HCT116 (cell line): Measurements from ENCODE around the gene SHCBP1L. TPM values are rescaled to one million over a fixed set of nuclear protein-coding genes. Genes with fewer than 3 reads are reported as not detected.

Source experiments
- ATAC-seq: fragments of 200-7000 bp; cut with Tn5 transposase; 2 replicates; pipeline ENCODE4 v1.9.1; 2020; ENCODE audit warnings: mild to moderate bottlenecking, moderate library complexity
- BruUV-seq: library from RNA; stranded (reverse); fragments of 400-500 nt; replicated peaks from 2 replicates; lab custom pipeline; 2021; lab: Mats Ljungman, UMichigan
- CTCF ChIA-PET: fragments of 300-600 bp; sonication (Branson Sonifier 250); formaldehyde crosslinking; loops from one replicate; lab custom pipeline; 2021; ENCODE audit warnings: antibody characterized with exemption; lab: Charles Lee
- POLR2A ChIA-PET: fragments of 300-600, 350-600 bp; sonication (Branson Sonifier 250); formaldehyde crosslinking; loops from one replicate; lab custom pipeline; 2021; ENCODE audit warnings: antibody characterized with exemption; lab: Charles Lee
- RAD21 ChIA-PET, 2 experiments: fragments of 300-600 bp; sonication (Branson Sonifier 250); formaldehyde crosslinking; loops; one replicate each; lab custom pipeline; 2023; ENCODE audit warnings: low total read pairs in 2 of 2; ENCODE audit not compliant: uncharacterized antibody in 2 of 2, unreplicated experiment in 2 of 2, low non-redundant PET in 1 of 2; lab: Charles Lee
- DNase-seq: peaks from one replicate; pipeline ENCODE4 v3.0.0-alpha.2; 2010; ENCODE audit warnings: low read depth, low spot score
- H2AFZ ChIP-seq: fragments of 200-600 bp; shearing (Covaris generic), sonication (generic); 2 replicates; pipeline ENCODE4 v1.6.1; 2017; ENCODE audit warnings: low read depth, mixed run types, mixed read lengths, antibody characterized with exemption, low read length; ENCODE audit not compliant: poor library complexity, severe bottlenecking
- H3K27ac ChIP-seq: 2 replicates; pipeline ENCODE4 v1.5.1; 2012; ENCODE audit warnings: low read depth, low read length
- H3K27me3 ChIP-seq: fragments of 200-600 bp; sonication (generic); 2 replicates; pipeline ENCODE4 v1.6.1; 2016; ENCODE audit warnings: mixed run types, low read length, mixed read lengths; ENCODE audit not compliant: insufficient read depth
- H3K36me3 ChIP-seq, 2 experiments: fragments of 200-500 bp in 1 of 2; fragments of 200-600 bp in 1 of 2; sonication (Bioruptor generic) in 1 of 2; sonication (generic) in 1 of 2; 2 replicates each; pipeline versions ENCODE4 v1.5.1 to v1.6.1; 2014 to 2016; ENCODE audit warnings: low read length in 2 of 2, inconsistent platforms in 1 of 2, mixed read lengths in 1 of 2, mixed run types in 1 of 2; ENCODE audit not compliant: insufficient read depth in 2 of 2, control insufficient read depth in 1 of 2
- H3K4me1 ChIP-seq, 2 experiments: fragments of 200-600 bp in 1 of 2; sonication (generic) in 1 of 2; 2 replicates each; pipeline versions ENCODE4 v1.5.1 to v1.6.1; 2012 to 2017; ENCODE audit warnings: low read length in 2 of 2, inconsistent platforms in 1 of 2, mild to moderate bottlenecking in 1 of 2, mixed read lengths in 1 of 2, mixed run types in 1 of 2, moderate library complexity in 1 of 2; ENCODE audit not compliant: insufficient read depth in 2 of 2, control insufficient read depth in 1 of 2
- H3K4me2 ChIP-seq: fragments of 200-600 bp; sonication (generic); 2 replicates; pipeline ENCODE4 v1.6.1; 2017; ENCODE audit warnings: mixed run types, low read length, mixed read lengths
- H3K4me3 ChIP-seq, 2 experiments: fragments of 200-600 bp in 1 of 2; sonication (generic) in 1 of 2; replicated peaks in 1 of 2; 2 replicates each; pipeline ENCODE4 v1.5.1; 2011 to 2016; ENCODE audit warnings: low read length in 2 of 2, control low read depth in 1 of 2, low read depth in 1 of 2, mild to moderate bottlenecking in 1 of 2, mixed read lengths in 1 of 2, mixed run types in 1 of 2
- H3K79me2 ChIP-seq: fragments of 200-600 bp; sonication (generic); 2 replicates; pipeline ENCODE4 v1.6.1; 2017; ENCODE audit warnings: mild to moderate bottlenecking, mixed run types, low read length, moderate library complexity, mixed read lengths; ENCODE audit not compliant: insufficient read depth
- H3K9ac ChIP-seq: fragments of 200-600 bp; sonication (generic); 2 replicates; pipeline ENCODE4 v1.6.1; 2016; ENCODE audit warnings: low read length, mixed read lengths
- H3K9me2 ChIP-seq: fragments of 200-600 bp; sonication (generic), shearing (Covaris generic); 2 replicates; pipeline ENCODE4 v1.6.1; 2017; ENCODE audit warnings: mixed run types, mild to moderate bottlenecking, moderate library complexity; ENCODE audit not compliant: insufficient read depth
- H3K9me3 ChIP-seq, 2 experiments: fragments of 200-500 bp in 1 of 2; fragments of 200-600 bp in 1 of 2; sonication (Bioruptor generic) in 1 of 2; sonication (generic) in 1 of 2; 2 replicates each; pipeline ENCODE4 v1.6.1; 2014 to 2017; ENCODE audit warnings: low read length in 2 of 2, mixed read lengths in 2 of 2, inconsistent platforms in 1 of 2, low read depth in 1 of 2, mild to moderate bottlenecking in 1 of 2, mixed run types in 1 of 2, moderate library complexity in 1 of 2; ENCODE audit not compliant: control insufficient read depth in 1 of 2, insufficient read depth in 1 of 2
- H4K20me1 ChIP-seq: fragments of 200-600 bp; sonication (generic), shearing (Covaris generic); 2 replicates; pipeline ENCODE4 v1.6.1; 2017; ENCODE audit warnings: mixed run types, mild to moderate bottlenecking, moderate library complexity; ENCODE audit not compliant: insufficient read depth
- ATF3 ChIP-seq: IDR thresholded peaks from 2 replicates; pipeline ENCODE4 v1.6.1; 2012
- CBX3 ChIP-seq: IDR thresholded peaks from 2 replicates; pipeline ENCODE4 v1.6.1; 2012; ENCODE audit warnings: low read depth
- CEBPB ChIP-seq: IDR thresholded peaks from 2 replicates; pipeline ENCODE4 v1.6.1; 2012; ENCODE audit warnings: low read depth
- CTCF ChIP-seq, 3 experiments: fragments of 200-600 bp in 1 of 3; sonication (generic) in 1 of 3; IDR thresholded peaks in 2 of 3; conservative IDR thresholded peaks in 1 of 3; 2 replicates each; pipeline ENCODE4 v1.5.1; 2012 to 2017; ENCODE audit warnings: low read depth in 2 of 3, low read length in 2 of 3, antibody characterized with exemption in 1 of 3, borderline replicate concordance in 1 of 3, control low read depth in 1 of 3, mild to moderate bottlenecking in 1 of 3, mixed read lengths in 1 of 3, mixed run types in 1 of 3, moderate library complexity in 1 of 3; ENCODE audit not compliant: insufficient read depth in 1 of 3
- EGR1 ChIP-seq: IDR thresholded peaks from 2 replicates; pipeline ENCODE4 v1.6.1; 2012; ENCODE audit warnings: low read depth
- ELF1 ChIP-seq: IDR thresholded peaks from 2 replicates; pipeline ENCODE4 v1.6.1; 2012; ENCODE audit warnings: low read depth, borderline replicate concordance
- EZH2 ChIP-seq: fragments of 200-600 bp; sonication (generic); IDR thresholded peaks from 2 replicates; pipeline ENCODE4 v1.6.1; 2017; ENCODE audit warnings: antibody characterized with exemption, mixed run types
- EZH2phosphoT487 ChIP-seq: fragments of 200-600 bp; IDR thresholded peaks from 2 replicates; pipeline ENCODE4 v1.6.1; 2018; ENCODE audit warnings: antibody characterized with exemption, borderline replicate concordance
- FOSL1 ChIP-seq: IDR thresholded peaks from 2 replicates; pipeline ENCODE4 v1.6.1; 2012; ENCODE audit warnings: low read depth
- JUND ChIP-seq: IDR thresholded peaks from 2 replicates; pipeline ENCODE4 v1.6.1; 2012
- POLR2A ChIP-seq: IDR thresholded peaks from 2 replicates; pipeline ENCODE4 v1.7.0; 2011; ENCODE audit warnings: borderline replicate concordance; ENCODE audit not compliant: insufficient read depth, insufficient read length; ENCODE audit errors: extremely low read depth
- POLR2AphosphoS5 ChIP-seq: IDR thresholded peaks from 2 replicates; pipeline ENCODE4 v1.6.1; 2011; ENCODE audit warnings: mild to moderate bottlenecking, low read depth, low read length, moderate library complexity
- RAD21 ChIP-seq: IDR thresholded peaks from 2 replicates; pipeline ENCODE4 v1.6.1; 2012; ENCODE audit warnings: low read depth, mild to moderate bottlenecking
- SP1 ChIP-seq: IDR thresholded peaks from 2 replicates; pipeline ENCODE4 v1.6.1; 2012; ENCODE audit warnings: low read depth
- SRF ChIP-seq: IDR thresholded peaks from 2 replicates; pipeline ENCODE4 v1.6.1; 2012; ENCODE audit warnings: low read depth
- ZBTB33 ChIP-seq: IDR thresholded peaks from 2 replicates; pipeline ENCODE4 v1.6.1; 2011; ENCODE audit warnings: mild to moderate bottlenecking, low read length, moderate library complexity; ENCODE audit not compliant: insufficient replicate concordance; ENCODE audit errors: extremely low read depth
- ZFX ChIP-seq: fragments of 450-650 bp; IDR thresholded peaks from 2 replicates; pipeline ENCODE4 v1.6.1; 2017
- ZNF274 ChIP-seq: fragments of 200-500 bp; sonication (Bioruptor generic); IDR thresholded peaks from 2 replicates; pipeline ENCODE4 v1.6.1; 2014; ENCODE audit warnings: mild to moderate bottlenecking, low read depth, low read length, inconsistent platforms
- intact Hi-C: fragments of 100-400 bp; cut with micrococcal nuclease; formaldehyde crosslinking; loops from 2 replicates; pipeline ENCODE4 v1.10.0; 2022
- total RNA-seq: library from RNA; stranded (reverse); gene quantifications from one replicate; pipeline ENCODE4 v1.2.1, GENCODE V29; 2021; ENCODE audit not compliant: unreplicated experiment

SHCBP1L gene
- total RNA-seq, 1 experiment from 2014 or later = not detected

GRCh38 chr1:182884872-182885271 lies 68.1 kb downstream of the SHCBP1L start (continued):
- TF ChIP-seq JUND (no peak), EGR1 (no peak), ZFX (no peak), ELF1 (no peak), FOSL1 (no peak), POLR2AphosphoS5 (no peak), RAD21 (no peak), SP1 (no peak), CBX3 (no peak), EZH2phosphoT487 (no peak)

- intact Hi-C loops = no loop called here
These were observed 75.1 kb downstream of the SHCBP1L start for GRCh38 chr1:182877842-182878241.

More at GRCh38 chr1:182877842-182878241, 75.1 kb downstream of the SHCBP1L start:
- peaks cover 24% of the 10 kb centered on the region; the same call in 1 of the 2 replicates for H4K20me1 ChIP-seq
- no peaks in the 10 kb centered on the region for H3K4me1 ChIP-seq
- DNase-seq = no peak
- CTCF ChIA-PET = no interaction called here
- no peak for TF ChIP-seq ATF3
- no peak for TF ChIP-seq EGR1
- TF ChIP-seq EZH2 = no peak
- TF ChIP-seq POLR2AphosphoS5 = no peak
- no peak for TF ChIP-seq RAD21
- TF ChIP-seq JUND = no peak
- no peak for TF ChIP-seq ZFX
- no peak for TF ChIP-seq ZNF274
- no peak for TF ChIP-seq CBX3
- TF ChIP-seq SRF = no peak
- TF ChIP-seq CTCF (IDR thresholded peaks at IDR 0.05 in 2 of 3, conservative IDR thresholded peaks at IDR 0.05 in 1 of 3; ENCODE audit: borderline replicate concordance in 1 of 3, insufficient read depth in 1 of 3, low read depth in 2 of 3, low read length in 2 of 3) = no peak
- TF ChIP-seq POLR2A = no peak
- no peak for TF ChIP-seq CEBPB
- TF ChIP-seq ZBTB33 = no peak
- no peak overlapping the region for H3K4me3 ChIP-seq
- no peak overlapping the region for H2AFZ ChIP-seq
- no peak overlapping the region for H3K27ac ChIP-seq
- no peaks in the 10 kb centered on the region for H3K27me3 ChIP-seq
- no peak for ATAC-seq
- H3K9me2 ChIP-seq = no peaks in the 10 kb centered on the region
- H3K9ac ChIP-seq = no peak overlapping the region
- BruUV-seq = no TSS peak
- H3K79me2 ChIP-seq = peaks cover 85% of the 10 kb centered on the region
- RAD21 ChIA-PET = no interaction called here
- POLR2A ChIA-PET = no interaction called here
- no peak overlapping the region for H3K4me2 ChIP-seq
- peaks cover 91 to 96% of the 10 kb centered on the region in 2 experiments for H3K36me3 ChIP-seq
- no peaks in the 10 kb centered on the region for H3K9me3 ChIP-seq
